Chondrocyte (in vitro differentiated cells): ENCODE data around the gene BTN2A1. TPM values are rescaled to one million over a fixed set of nuclear protein-coding genes. Genes with fewer than 3 reads are reported as not detected.

Source experiments
- DNase-seq: peaks from one replicate; pipeline ENCODE4 v3.0.0; 2021; ENCODE audit warnings: mixed read lengths, low spot score
- H3K27ac Mint-ChIP-seq: one replicate; pipeline ENCODE4 v1.8.0; 2021; ENCODE audit warnings: mild to moderate bottlenecking, moderate library complexity, mixed read lengths; ENCODE audit not compliant: unreplicated experiment
- H3K27me3 Mint-ChIP-seq: 2 replicates; pipeline ENCODE4 v1.8.0; 2021; ENCODE audit warnings: low read depth, mixed read lengths
- H3K36me3 Mint-ChIP-seq: 2 replicates; pipeline ENCODE4 v1.8.0; 2021; ENCODE audit warnings: low read depth, mixed read lengths
- H3K4me1 Mint-ChIP-seq: 2 replicates; pipeline ENCODE4 v1.8.0; 2021; ENCODE audit warnings: low read depth, mild to moderate bottlenecking, mixed read lengths
- H3K4me3 Mint-ChIP-seq: one replicate; pipeline ENCODE4 v1.8.0; 2021; ENCODE audit warnings: mild to moderate bottlenecking, moderate library complexity, mixed read lengths; ENCODE audit not compliant: unreplicated experiment
- H3K9me3 Mint-ChIP-seq: 2 replicates; pipeline ENCODE4 v1.8.0; 2021; ENCODE audit warnings: low read depth, mixed read lengths
- total RNA-seq: library from RNA; stranded (reverse); gene quantifications from 3 replicates; pipeline ENCODE4 v1.2.1, GENCODE V29; 2021
- TF ChIP-seq, protein P1 (sequence below): fragments of 200-600 bp; sonication (generic); IDR thresholded peaks from 2 replicates; pipeline ENCODE4 v1.5.0; 2021; ENCODE audit warnings: antibody characterized with exemption, mild to moderate bottlenecking, moderate library complexity

The BTN2A1 gene
- total RNA-seq, 1 donor from 2014 or later: 33.6 TPM

DNA sequence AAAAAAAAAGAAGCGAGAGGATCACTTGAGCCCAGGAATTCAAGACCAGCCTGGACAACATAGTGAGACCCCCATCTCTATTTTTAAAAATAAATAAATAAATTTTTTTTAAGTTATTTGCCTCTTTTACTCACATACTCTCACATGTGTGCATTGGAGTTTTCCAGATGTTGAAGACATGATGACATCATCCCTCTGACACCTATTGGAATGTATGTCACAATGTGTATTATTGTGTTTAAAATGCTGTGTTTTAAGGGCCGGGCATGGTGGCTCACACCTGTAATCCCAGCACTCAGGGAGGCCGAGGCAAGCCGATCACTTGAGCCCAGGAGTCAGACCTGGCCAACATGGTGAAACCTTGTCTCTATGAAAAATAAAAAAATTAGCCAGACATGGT lies 24.6 kb downstream of the BTN2A1 start:
- Mint-ChIP-seq H3K36me3 (no peaks in the 10 kb centered on the region), H3K27me3 (no peaks in the 10 kb centered on the region), H3K9me3 (peaks cover 4% of the 10 kb centered on the region), H3K4me1 (peaks cover 8% of the 10 kb centered on the region), H3K27ac (no peak overlapping the region), H3K4me3 (no peak overlapping the region)
- no peak for DNase-seq
- TF ChIP-seq, protein P1, sequence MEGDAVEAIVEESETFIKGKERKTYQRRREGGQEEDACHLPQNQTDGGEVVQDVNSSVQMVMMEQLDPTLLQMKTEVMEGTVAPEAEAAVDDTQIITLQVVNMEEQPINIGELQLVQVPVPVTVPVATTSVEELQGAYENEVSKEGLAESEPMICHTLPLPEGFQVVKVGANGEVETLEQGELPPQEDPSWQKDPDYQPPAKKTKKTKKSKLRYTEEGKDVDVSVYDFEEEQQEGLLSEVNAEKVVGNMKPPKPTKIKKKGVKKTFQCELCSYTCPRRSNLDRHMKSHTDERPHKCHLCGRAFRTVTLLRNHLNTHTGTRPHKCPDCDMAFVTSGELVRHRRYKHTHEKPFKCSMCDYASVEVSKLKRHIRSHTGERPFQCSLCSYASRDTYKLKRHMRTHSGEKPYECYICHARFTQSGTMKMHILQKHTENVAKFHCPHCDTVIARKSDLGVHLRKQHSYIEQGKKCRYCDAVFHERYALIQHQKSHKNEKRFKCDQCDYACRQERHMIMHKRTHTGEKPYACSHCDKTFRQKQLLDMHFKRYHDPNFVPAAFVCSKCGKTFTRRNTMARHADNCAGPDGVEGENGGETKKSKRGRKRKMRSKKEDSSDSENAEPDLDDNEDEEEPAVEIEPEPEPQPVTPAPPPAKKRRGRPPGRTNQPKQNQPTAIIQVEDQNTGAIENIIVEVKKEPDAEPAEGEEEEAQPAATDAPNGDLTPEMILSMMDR: no peak

DNA sequence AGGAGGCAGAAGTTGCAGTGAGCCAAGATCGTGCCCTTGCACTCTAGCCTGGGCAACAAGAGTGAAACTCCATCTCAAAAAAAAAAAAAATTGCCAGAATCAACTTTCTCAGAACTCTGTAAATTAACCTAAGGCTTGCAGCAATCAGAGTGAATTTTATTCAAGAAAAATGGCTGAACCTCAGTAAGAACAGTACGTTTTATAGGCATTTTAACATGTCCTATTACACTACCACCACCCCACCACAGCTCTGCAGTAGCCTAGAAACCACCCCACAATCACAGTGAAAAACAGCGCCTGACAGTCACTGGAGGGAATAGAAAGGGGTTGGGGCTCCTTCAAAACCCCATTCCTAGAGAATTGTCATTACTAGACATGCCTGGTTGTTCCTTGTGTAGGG lies 26.0 kb downstream of the BTN2A1 start:
- Mint-ChIP-seq H3K4me3 (no peak overlapping the region), H3K36me3 (peaks cover 3% of the 10 kb centered on the region), H3K4me1 (peaks cover 7% of the 10 kb centered on the region), H3K9me3 (peaks cover 10% of the 10 kb centered on the region), H3K27ac (no peak overlapping the region), H3K27me3 (no peaks in the 10 kb centered on the region)
- TF ChIP-seq, protein P1: no peak
- no peak for DNase-seq

DNA sequence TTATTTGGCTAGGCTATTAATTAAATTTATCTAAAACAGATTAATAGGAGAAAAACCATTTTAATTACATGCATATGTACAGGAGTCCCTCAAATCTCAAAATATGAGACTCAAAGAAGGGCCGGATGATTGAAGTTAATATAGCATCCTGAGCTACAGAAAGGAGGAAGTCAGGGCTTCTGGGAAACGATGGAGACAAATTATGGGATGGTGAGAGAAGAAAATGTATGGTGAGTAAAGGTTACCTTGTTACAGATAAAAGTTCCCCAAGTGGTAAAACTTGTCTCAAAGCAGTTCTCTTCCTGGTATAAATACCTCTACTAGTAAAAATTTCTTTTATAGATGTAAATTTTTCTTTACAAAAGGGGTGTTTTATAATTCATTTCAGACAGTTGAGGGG lies 26.4 kb downstream of the BTN2A1 start:
- DNase-seq: no peak
- Mint-ChIP-seq H3K9me3 (peaks cover 10% of the 10 kb centered on the region), H3K4me3 (no peak overlapping the region), H3K4me1 (peaks cover 3% of the 10 kb centered on the region), H3K27me3 (no peaks in the 10 kb centered on the region), H3K36me3 (peaks cover 3% of the 10 kb centered on the region), H3K27ac (no peak overlapping the region)
- TF ChIP-seq, protein P1: no peak

DNA sequence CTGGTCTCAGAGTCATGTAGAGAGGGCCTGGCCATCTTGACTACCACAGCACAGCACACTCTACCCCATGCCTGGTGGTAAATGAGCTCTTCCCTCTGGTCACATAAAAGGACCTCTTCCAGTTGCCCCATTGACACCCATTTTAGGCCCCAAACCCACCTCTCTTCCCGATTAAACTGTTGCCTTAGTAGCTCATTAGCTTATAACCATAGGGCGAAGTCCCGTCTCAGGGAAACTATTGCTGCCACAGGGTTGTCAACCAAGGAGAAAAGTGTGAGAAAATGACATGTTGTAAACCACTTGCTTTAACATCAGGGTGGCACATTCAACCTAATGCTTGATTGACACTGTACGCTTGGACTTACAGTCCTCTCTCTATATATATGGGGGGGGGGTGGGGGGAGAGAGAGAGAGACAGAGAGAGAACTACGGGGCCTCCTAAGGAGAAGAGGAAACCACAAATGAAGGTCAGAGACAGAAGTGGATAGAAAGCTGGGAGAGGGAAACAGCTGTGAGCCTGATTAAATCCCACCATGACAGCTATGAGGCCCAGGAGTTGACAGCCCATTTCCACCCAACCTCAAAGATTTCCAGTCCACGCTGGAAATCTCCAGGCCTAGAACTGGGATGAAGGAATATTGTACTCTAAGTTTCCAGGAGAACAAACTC lies 27.5 kb downstream of the BTN2A1 start:
- Mint-ChIP-seq H3K9me3 (peaks cover 10% of the 10 kb centered on the region), H3K36me3 (peaks cover 3% of the 10 kb centered on the region), H3K27ac (no peak overlapping the region), H3K4me1 (no peaks in the 10 kb centered on the region), H3K27me3 (no peaks in the 10 kb centered on the region), H3K4me3 (no peak overlapping the region)
- TF ChIP-seq, protein P1: no peak
- DNase-seq: no peak

GRCh38 chr6:26486358-26486757 lies 28.6 kb downstream of the BTN2A1 start:
- no peak overlapping the region for H3K4me3 Mint-ChIP-seq
- TF ChIP-seq, protein P1: no peak
- H3K36me3 Mint-ChIP-seq: peaks cover 3% of the 10 kb centered on the region
- H3K9me3 Mint-ChIP-seq: peaks cover 7% of the 10 kb centered on the region
- no peaks in the 10 kb centered on the region for H3K27me3 Mint-ChIP-seq
- DNase-seq: no peak
- no peak overlapping the region for H3K27ac Mint-ChIP-seq
- no peaks in the 10 kb centered on the region for H3K4me1 Mint-ChIP-seq
